ENCODE measurements around the gene WNT7B. TPM values are rescaled to one million over a fixed set of nuclear protein-coding genes. Genes with fewer than 3 reads are reported as not detected.

Gene WNT7B
- total RNA-seq, 4 donors from 2014 or later: not detected

GRCh38 chr22:45887202-45888131 is 89.5 kb downstream of the WNT7B start:
- no peak for DNase-seq
- Histone ChIP-seq H3K27ac (no peak overlapping the region), H3K4me1 (no peaks in the 10 kb centered on the region), H3K4me3 (no peak overlapping the region), H3K36me3 (no peaks in the 10 kb centered on the region), H3K27me3 (no peaks in the 10 kb centered on the region), H3K9me3 (no peaks in the 10 kb centered on the region)
- TF ChIP-seq CTCF (IDR thresholded peaks at IDR 0.05) (no peak), POLR2A (IDR thresholded peaks at IDR 0.05) (no peak)

GRCh38 chr22:45886540-45886939 is 90.4 kb downstream of the WNT7B start:
- Histone ChIP-seq H3K4me1 (no peaks in the 10 kb centered on the region), H3K9me3 (no peaks in the 10 kb centered on the region), H3K27ac (no peak overlapping the region), H3K4me3 (no peak overlapping the region), H3K36me3 (no peaks in the 10 kb centered on the region), H3K27me3 (no peaks in the 10 kb centered on the region)
- TF ChIP-seq POLR2A (IDR thresholded peaks at IDR 0.05) (no peak), CTCF (IDR thresholded peaks at IDR 0.05) (no peak)
- DNase-seq: no peak

- Histone ChIP-seq H3K36me3 (no peaks in the 10 kb centered on the region), H3K27ac (no peak overlapping the region), H3K4me3 (no peak overlapping the region), H3K9me3 (no peaks in the 10 kb centered on the region), H3K4me1 (peaks cover 0 to 4% (median 0%) of the 10 kb centered on the region in 4 donors), H3K27me3 (no peaks in the 10 kb centered on the region)
- TF ChIP-seq CTCF (IDR thresholded peaks at IDR 0.05) (no peak), POLR2A (IDR thresholded peaks at IDR 0.05) (no peak)
- DNase-seq: no peak
These were observed 91.0 kb downstream of the WNT7B start for GRCh38 chr22:45885941-45886395.

GRCh38 chr22:45885171-45885840 is 91.7 kb downstream of the WNT7B start:
- H3K36me3 ChIP-seq: no peaks in the 10 kb centered on the region
- peaks cover 0 to 2% of the 10 kb centered on the region in 2 donors for H3K27me3 ChIP-seq
- no peak overlapping the region for H3K27ac ChIP-seq
- H3K4me1 ChIP-seq: peaks cover 0 to 8% (median 0%) of the 10 kb centered on the region in 4 donors
- no peak for TF ChIP-seq POLR2A (IDR thresholded peaks at IDR 0.05)
- TF ChIP-seq CTCF (IDR thresholded peaks at IDR 0.05): no peak
- no peak overlapping the region for H3K4me3 ChIP-seq
- DNase-seq: no peak
- no peaks in the 10 kb centered on the region for H3K9me3 ChIP-seq

GRCh38 chr22:45884201-45885062 is 92.5 kb downstream of the WNT7B start:
- Histone ChIP-seq H3K27ac (no peak overlapping the region), H3K4me3 (no peak overlapping the region), H3K9me3 (no peaks in the 10 kb centered on the region), H3K4me1 (peaks cover 0 to 8% (median 0%) of the 10 kb centered on the region in 4 donors), H3K36me3 (no peaks in the 10 kb centered on the region), H3K27me3 (peaks cover 0 to 4% of the 10 kb centered on the region in 2 donors)
- TF ChIP-seq CTCF (IDR thresholded peaks at IDR 0.05) (no peak), POLR2A (IDR thresholded peaks at IDR 0.05) (no peak)
- DNase-seq: peak in 1 of 3 donors; percentile 39

Measured in Peyer's patch (tissue), 4 donors.